Measurements from ENCODE around the gene PDZK1.

DNA sequence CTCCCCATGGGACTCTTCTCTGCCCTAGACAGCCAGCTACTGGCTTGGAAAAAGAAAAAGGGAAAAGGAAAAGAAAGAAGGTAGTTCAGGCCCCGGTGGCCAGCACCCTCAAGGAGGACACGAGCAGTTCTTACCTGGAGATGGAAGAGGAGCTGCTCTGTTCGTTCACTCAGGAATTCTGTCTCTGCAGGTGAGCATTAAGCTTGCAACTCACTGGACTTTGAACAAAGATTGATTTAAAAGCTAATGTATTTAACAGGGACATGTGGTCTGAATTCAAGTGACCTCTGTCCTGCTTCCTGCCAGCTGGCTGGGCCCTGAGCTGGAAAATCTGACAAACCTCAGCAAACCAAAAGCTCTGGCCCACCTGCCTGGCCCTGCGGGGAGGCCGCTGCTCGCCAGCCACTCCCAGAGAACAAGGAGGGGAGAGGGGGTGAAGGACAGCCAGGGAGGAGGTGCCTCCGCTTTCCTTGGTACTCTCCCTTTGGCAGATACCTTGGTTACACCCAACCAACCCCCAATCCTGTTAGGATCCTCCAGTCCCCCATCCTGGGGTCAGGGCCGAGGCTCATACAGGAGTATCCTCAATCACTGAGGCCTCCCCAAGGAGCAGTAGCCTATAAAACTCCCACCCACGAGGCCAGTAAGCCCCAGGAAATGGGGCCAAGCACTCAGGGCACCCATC is at the start of gene PDZK1:
- TF ChIP-seq POLR2A (IDR thresholded peaks at IDR 0.05; ENCODE audit: low read length): no peak
- no peak for TF ChIP-seq GATA1 (IDR thresholded peaks at IDR 0.05; ENCODE audit: low read depth, low read length)
